CD4-positive, alpha-beta T cell (primary cell): ENCODE measurements around the gene RIPK4. TPM values are rescaled to one million over a fixed set of nuclear protein-coding genes. Genes with fewer than 3 reads are reported as not detected.

Experiments used
- ATAC-seq: fragments of 200-7000 bp; cut with Tn5 transposase; one replicate; pipeline ENCODE4 v1.10.0; 2022; ENCODE audit warnings: mild to moderate bottlenecking; ENCODE audit not compliant: poor library complexity
- CTCF ChIA-PET: fragments of 350-600 bp; sonication (Branson Sonifier 250); formaldehyde crosslinking; loops from one replicate; lab custom pipeline; 2021; ENCODE audit warnings: antibody characterized with exemption, inconsistent platforms; lab: Charles Lee
- POLR2A ChIA-PET: fragments of 350-600 bp; sonication (Branson Sonifier 250); formaldehyde crosslinking; loops from one replicate; lab custom pipeline; 2021; ENCODE audit warnings: antibody characterized with exemption, inconsistent platforms; lab: Charles Lee
- DNase-seq, 14 experiments: peaks; one replicate each; pipeline ENCODE4 v3.0.0-alpha.2; 2013 to 2020; ENCODE audit warnings: mixed read lengths in 2 of 14
- H3K27ac ChIP-seq, 2 donors: one replicate each; pipeline versions ENCODE4 v1.5.1 to v1.7.0; 2013; ENCODE audit warnings: low read length in 2 of 2, low read depth in 1 of 2, mild to moderate bottlenecking in 1 of 2
- H3K27me3 ChIP-seq, 2 experiments: 1 replicate in 1 of 2; 2 replicates in 1 of 2; pipeline versions ENCODE4 v1.6.1 to v1.7.0; 2013; ENCODE audit warnings: low read length in 2 of 2, control low read depth in 1 of 2, mild to moderate bottlenecking in 1 of 2, moderate library complexity in 1 of 2; ENCODE audit not compliant: insufficient read depth in 2 of 2, control insufficient read depth in 1 of 2
- H3K36me3 ChIP-seq: one replicate; pipeline ENCODE4 v1.6.1; 2013; ENCODE audit warnings: low read length, control low read depth; ENCODE audit not compliant: insufficient read depth
- H3K4me1 ChIP-seq: one replicate; pipeline ENCODE4 v1.6.1; 2013; ENCODE audit warnings: low read length, control low read depth; ENCODE audit not compliant: insufficient read depth
- H3K4me3 ChIP-seq: one replicate; pipeline ENCODE4 v1.5.1; 2013; ENCODE audit warnings: mild to moderate bottlenecking, low read length, moderate library complexity
- H3K9me3 ChIP-seq, 2 experiments: 1 replicate in 1 of 2; 2 replicates in 1 of 2; pipeline versions ENCODE4 v1.6.1 to v1.7.0; 2013; ENCODE audit warnings: low read length in 2 of 2, mild to moderate bottlenecking in 2 of 2, control low read depth in 1 of 2, moderate library complexity in 1 of 2; ENCODE audit not compliant: control insufficient read depth in 1 of 2, insufficient read depth in 1 of 2
- H3K27ac Mint-ChIP-seq: one replicate; pipeline ENCODE4 v1.8.0; 2020; ENCODE audit warnings: mixed read lengths
- H3K27me3 Mint-ChIP-seq: one replicate; pipeline ENCODE4 v1.8.0; 2021; ENCODE audit warnings: mixed read lengths
- H3K36me3 Mint-ChIP-seq: one replicate; pipeline ENCODE4 v1.8.0; 2021; ENCODE audit warnings: low read depth, mixed read lengths
- H3K4me1 Mint-ChIP-seq: one replicate; pipeline ENCODE4 v1.8.0; 2021; ENCODE audit warnings: low read depth, mixed read lengths
- H3K4me3 Mint-ChIP-seq: one replicate; pipeline ENCODE4 v1.8.0; 2020; ENCODE audit warnings: mild to moderate bottlenecking, mixed read lengths
- H3K9me3 Mint-ChIP-seq: one replicate; pipeline ENCODE4 v1.8.0; 2020; ENCODE audit warnings: mixed read lengths
- CTCF ChIP-seq: fragments of 200-600 bp; IDR thresholded peaks from one replicate; pipeline ENCODE4 v1.8.0; 2022; ENCODE audit warnings: antibody characterized with exemption, mild to moderate bottlenecking
- intact Hi-C, 2 experiments: fragments of 100-400 bp; cut with DNase I in 1 of 2; cut with micrococcal nuclease in 1 of 2; formaldehyde crosslinking; loops; one replicate each; pipeline versions ENCODE4 v1.15.1 to v1.9.0; 2023 to 2025; cut with DNase I, micrococcal nuclease
- total RNA-seq, 174 experiments: library from RNA in 2 of 174; stranded (reverse) in 2 of 174; gene quantifications; one replicate each; pipeline ENCODE4 v1.2.3 and lab custom pipeline; 2021 to 2026

The RIPK4 gene
- total RNA-seq, 2 experiments from 2014 or later: 2.5 to 3.0 TPM

- ChIA-PET POLR2A (no interaction called here), CTCF (no interaction called here)
- no peaks in the 10 kb centered on the region for H3K9me3 Mint-ChIP-seq
- Histone ChIP-seq H3K27ac (no peak overlapping the region), H3K36me3 (no peaks in the 10 kb centered on the region), H3K9me3 (peaks cover 0 to 16% of the 10 kb centered on the region in 2 experiments), H3K4me1 (no peaks in the 10 kb centered on the region), H3K27me3 (peaks cover 15 to 26% of the 10 kb centered on the region in 2 experiments), H3K4me3 (no peak overlapping the region)
- DNase-seq (no peak), ATAC-seq (no peak)
- peaks cover 60% of the 10 kb centered on the region for H3K27me3 Mint-ChIP-seq
- no peaks in the 10 kb centered on the region for H3K36me3 Mint-ChIP-seq
- no peak for TF ChIP-seq CTCF
- intact Hi-C loops: no loop called here
- no peak overlapping the region for H3K27ac Mint-ChIP-seq
- no peaks in the 10 kb centered on the region for H3K4me1 Mint-ChIP-seq
- no peak overlapping the region for H3K4me3 Mint-ChIP-seq
Measured at GRCh38 chr21:41706678-41707077, 60.2 kb downstream of the RIPK4 start.

GRCh38 chr21:41706263-41706639 is 60.6 kb downstream of the RIPK4 start:
- Histone ChIP-seq H3K9me3 (peaks cover 0 to 16% of the 10 kb centered on the region in 2 experiments), H3K4me1 (no peaks in the 10 kb centered on the region), H3K27ac (no peak overlapping the region), H3K4me3 (no peak overlapping the region), H3K36me3 (no peaks in the 10 kb centered on the region), H3K27me3 (peaks cover 12 to 22% of the 10 kb centered on the region in 2 experiments)
- TF ChIP-seq CTCF: no peak
- DNase-seq (no peak), ATAC-seq (no peak)
- Mint-ChIP-seq H3K4me1 (no peaks in the 10 kb centered on the region), H3K27ac (no peak overlapping the region), H3K4me3 (no peak overlapping the region), H3K9me3 (no peaks in the 10 kb centered on the region), H3K27me3 (peaks cover 56% of the 10 kb centered on the region), H3K36me3 (no peaks in the 10 kb centered on the region)
- CTCF ChIA-PET: no interaction called here
- POLR2A ChIA-PET: no interaction called here
- intact Hi-C loops: no loop called here

- Histone ChIP-seq H3K4me1 (no peaks in the 10 kb centered on the region), H3K27ac (no peak overlapping the region), H3K27me3 (peaks cover 7 to 17% of the 10 kb centered on the region in 2 experiments), H3K36me3 (no peaks in the 10 kb centered on the region), H3K4me3 (no peak overlapping the region), H3K9me3 (peaks cover 0 to 15% of the 10 kb centered on the region in 2 experiments)
- TF ChIP-seq CTCF: no peak
- Mint-ChIP-seq H3K27ac (no peak overlapping the region), H3K27me3 (peaks cover 55% of the 10 kb centered on the region), H3K9me3 (no peaks in the 10 kb centered on the region), H3K4me1 (no peaks in the 10 kb centered on the region), H3K36me3 (no peaks in the 10 kb centered on the region), H3K4me3 (no peak overlapping the region)
- DNase-seq (no peak), ATAC-seq (no peak)
- intact Hi-C loops: no loop called here
- POLR2A ChIA-PET: no interaction called here
- CTCF ChIA-PET: no interaction called here
Measured at GRCh38 chr21:41705546-41706262, 61.1 kb downstream of the RIPK4 start.
